ENCODE measurements around the gene SEMA7A.
A peak's percentile ranks its signal among the peaks of the same experiment; 100 is the strongest.
"Not testable (repeated sequence)": the region's sequence is repeated elsewhere in the genome, so short reads cannot be mapped to it uniquely, and the experiment has no call there.

SEMA7A gene, protein sequence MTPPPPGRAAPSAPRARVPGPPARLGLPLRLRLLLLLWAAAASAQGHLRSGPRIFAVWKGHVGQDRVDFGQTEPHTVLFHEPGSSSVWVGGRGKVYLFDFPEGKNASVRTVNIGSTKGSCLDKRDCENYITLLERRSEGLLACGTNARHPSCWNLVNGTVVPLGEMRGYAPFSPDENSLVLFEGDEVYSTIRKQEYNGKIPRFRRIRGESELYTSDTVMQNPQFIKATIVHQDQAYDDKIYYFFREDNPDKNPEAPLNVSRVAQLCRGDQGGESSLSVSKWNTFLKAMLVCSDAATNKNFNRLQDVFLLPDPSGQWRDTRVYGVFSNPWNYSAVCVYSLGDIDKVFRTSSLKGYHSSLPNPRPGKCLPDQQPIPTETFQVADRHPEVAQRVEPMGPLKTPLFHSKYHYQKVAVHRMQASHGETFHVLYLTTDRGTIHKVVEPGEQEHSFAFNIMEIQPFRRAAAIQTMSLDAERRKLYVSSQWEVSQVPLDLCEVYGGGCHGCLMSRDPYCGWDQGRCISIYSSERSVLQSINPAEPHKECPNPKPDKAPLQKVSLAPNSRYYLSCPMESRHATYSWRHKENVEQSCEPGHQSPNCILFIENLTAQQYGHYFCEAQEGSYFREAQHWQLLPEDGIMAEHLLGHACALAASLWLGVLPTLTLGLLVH

DNA sequence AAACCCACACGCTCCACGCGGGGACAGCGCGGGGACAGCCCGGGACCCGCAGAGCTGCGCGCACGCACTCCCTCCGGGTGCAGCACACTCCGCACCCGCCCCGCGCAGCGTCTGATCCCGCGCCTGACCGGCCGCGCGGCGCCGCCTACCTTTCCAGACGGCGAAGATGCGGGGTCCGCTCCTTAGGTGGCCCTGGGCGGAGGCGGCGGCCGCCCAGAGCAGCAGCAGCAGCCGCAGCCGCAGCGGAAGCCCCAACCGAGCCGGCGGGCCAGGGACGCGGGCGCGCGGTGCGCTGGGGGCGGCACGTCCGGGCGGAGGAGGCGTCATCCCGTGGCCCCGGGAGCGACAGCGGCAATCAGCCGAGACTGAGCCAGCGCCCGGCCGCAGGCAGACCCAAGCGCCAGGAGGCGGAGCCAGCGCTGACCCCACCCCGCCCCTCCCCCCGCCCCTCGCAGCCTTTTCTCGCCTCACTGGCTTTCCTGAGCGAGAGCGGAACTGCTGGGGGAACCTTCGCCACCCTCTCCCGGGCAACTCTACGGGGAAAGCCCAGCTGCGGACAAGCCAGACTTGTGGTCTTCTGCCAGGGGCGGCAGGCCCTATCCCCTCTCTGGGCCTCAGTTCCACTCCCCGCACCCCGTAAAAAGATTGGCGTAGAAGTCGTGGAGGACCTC, at the start of gene SEMA7A:
SEMA7A (minus strand) TSS at position 367 of the 671 bp plus-strand sequence; CDS start at position 327, 40 bp downstream.
- peak; percentile 92 for DNase-seq

DNA sequence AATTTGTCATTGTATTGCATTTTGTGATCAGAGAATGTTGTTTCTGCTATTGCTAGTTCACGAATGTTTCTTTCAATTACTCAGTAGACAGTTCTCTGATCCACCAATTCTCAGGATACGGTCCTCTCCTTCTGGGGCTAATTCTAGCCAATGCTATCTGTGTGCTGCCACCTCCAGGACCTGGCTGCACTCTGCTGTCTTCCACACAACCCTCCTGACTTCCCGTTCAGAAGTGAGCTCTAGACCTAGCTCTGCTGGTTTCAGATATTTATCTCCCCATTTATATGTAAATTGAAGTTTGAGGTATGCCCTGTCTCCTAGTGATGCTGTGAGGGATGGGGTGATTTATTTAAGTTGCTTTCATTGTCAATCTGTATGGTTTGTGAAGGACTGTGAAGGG, 48.9 kb upstream of the SEMA7A start:
- no peak for DNase-seq

GRCh38 chr15:74480364-74480763, 46.6 kb upstream of the SEMA7A start:
- DNase-seq, result not testable (repeated sequence)

DNA sequence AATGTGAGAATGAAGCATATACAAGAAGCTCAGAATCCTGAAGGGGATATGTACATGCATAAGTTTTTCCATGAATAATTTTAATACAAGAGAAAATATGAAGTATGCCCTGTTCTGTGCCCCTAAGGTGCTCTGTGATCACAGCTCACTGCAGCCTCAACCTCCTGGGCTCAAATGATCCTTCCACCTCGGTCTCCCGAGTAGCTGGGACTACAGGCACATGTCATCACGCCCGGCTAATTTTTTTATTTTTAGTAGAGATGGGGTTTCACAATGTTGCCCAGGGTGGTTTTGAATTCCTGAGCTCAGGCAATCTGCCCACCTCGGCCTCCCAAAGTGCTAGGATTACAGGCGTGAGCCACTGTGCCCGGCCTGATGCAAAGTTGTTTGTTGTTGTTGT, 37.9 kb upstream of the SEMA7A start:
- DNase-seq, result not testable (repeated sequence)

- DNase-seq, result no peak
These were observed 37.1 kb upstream of the SEMA7A start for GRCh38 chr15:74470631-74471395.

- no peak for DNase-seq
These were observed 34.7 kb upstream of the SEMA7A start for GRCh38 chr15:74468341-74469032.

DNA sequence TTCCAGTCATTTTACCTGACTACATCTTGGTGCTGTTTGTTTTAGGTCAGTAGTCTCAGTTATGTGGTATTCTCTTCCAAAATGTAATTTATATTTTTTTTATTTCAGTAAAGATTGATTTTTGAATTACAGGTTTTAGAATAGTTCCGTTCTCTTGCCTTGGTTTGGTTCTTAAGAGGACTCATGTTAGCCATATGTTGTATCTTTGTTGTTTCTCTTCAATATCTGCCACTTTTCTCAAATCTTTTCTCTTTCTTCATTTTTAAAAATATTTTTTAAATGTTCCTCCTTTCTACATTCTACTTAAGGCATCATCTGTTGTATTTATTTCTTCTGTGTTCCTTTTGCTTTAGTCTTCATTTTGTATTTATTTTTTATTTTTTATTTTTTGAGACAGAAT, 32.8 kb upstream of the SEMA7A start:
- DNase-seq, result no peak

- no peak for DNase-seq
These were observed 31.1 kb upstream of the SEMA7A start for GRCh38 chr15:74464897-74465296.

DNA sequence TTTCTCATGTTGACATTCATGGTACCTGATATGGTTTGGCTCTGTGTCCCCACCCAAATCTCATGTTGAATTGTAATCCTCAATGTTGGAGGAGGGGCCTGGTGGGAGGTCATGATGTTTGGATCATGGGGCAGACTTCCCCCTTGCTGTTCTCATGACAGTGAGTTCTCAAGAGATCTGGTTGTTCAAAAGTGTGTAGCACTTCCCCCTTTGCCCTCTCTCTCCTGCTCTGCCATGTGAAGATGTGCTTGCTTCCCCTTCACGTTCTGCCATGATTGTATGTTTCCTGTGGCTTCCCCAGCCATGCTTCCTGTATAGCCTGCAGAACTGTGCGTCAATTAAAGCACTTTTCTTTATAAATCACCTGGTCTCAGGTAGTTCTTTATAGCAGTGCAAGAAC, 30.5 kb upstream of the SEMA7A start:
- DNase-seq, result no peak

DNA sequence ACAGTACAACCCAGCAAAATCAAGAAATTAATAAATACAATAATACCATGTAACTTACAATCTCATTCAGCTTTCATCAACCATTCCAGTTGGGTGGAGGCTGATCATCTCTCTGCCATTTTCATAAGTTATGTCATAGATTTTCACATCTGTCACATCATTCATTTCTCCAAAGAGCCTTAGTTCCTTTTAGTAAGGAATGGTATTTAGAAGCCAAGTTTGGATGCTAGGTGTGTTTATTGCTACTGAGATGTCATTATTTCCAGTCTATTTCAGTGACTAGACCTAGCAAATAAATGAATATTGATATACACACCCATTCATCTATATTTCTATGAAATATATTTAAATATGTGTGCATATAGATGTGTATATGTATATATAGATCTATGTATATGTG, 29.9 kb upstream of the SEMA7A start:
- DNase-seq, result no peak

DNA sequence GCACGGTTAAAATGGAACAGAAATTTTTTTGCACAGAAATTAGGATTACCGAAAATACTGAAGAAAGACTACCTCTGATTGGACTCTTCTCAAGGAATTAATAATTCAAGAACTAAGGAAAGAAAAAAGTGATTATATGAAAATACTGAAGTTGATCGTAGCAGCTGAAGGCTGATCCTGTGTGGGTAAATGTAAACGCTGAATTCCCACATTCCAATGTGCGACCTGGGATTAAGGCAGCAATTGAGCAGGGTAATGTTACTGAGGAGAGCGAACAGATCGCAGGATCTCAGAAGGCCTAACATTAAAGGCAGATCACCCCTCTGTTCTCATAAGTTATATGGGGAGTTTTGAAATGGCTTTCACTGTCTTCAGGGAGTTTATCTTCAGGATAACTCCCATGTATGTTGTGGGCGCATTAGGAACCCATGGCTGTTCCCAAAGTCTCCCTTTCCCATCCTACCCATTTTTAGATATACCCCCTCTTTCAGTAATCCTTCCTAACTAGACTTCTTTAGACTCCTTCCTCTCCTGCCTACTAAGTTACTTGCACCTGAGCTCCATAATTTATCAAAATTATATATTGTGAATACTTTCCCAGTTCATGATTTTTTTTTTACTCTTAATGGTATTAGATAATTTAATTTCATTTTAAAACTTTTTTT, 28.2 kb upstream of the SEMA7A start:
- no peak for DNase-seq

DNA sequence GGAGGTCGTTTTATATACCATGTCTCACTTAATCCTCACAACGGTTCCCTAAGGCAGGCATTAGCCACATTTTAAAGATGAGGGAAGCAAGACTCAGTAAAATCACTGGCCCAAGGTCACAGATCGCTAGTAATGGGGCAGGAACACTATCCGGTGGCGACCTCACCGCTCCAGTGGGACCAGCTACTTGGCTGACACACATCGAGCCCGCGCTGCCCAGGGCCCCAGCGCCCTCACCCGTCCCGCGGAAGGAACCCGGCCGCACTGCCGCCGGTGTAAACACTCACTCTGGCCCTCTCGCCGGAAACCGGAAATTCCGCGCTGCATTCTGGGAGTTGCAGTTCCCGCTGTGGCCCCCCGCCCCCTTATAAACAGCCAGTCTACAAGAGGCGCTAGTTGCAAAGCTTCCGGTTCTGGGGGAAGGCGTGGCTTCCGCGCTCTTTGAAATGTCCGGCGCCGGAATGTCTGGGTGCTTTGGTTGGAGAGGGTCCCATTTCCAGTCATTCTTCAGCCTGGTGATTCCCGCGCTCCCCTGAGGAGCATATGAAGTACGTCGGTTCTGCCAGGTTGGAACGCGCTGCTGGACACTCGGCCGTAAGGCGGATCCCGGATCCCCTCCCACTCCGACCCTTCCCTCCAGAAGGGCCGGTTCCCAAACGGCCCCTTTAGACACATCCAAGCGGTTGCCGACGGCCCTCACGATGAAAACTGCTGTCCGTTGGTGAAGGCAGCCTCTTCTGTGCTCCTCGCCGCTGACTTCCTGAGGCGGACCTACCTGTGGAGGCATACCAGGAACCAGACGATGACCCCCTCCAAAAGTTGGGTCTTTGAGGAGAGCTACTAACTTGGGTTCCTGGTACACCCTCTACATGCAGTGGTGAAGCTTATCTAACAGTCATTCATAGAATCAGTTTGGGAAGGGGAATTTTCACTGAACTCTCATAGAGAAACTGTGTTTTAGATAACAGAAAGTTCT, 27.4 kb upstream of the SEMA7A start, which contains the start of gene UBL7:
UBL7 (minus strand) TSS at position 290 of the 976 bp plus-strand sequence. CDS start 2,293 bp downstream, outside the sequence.
- DNase-seq, result peak; percentile 98

DNA sequence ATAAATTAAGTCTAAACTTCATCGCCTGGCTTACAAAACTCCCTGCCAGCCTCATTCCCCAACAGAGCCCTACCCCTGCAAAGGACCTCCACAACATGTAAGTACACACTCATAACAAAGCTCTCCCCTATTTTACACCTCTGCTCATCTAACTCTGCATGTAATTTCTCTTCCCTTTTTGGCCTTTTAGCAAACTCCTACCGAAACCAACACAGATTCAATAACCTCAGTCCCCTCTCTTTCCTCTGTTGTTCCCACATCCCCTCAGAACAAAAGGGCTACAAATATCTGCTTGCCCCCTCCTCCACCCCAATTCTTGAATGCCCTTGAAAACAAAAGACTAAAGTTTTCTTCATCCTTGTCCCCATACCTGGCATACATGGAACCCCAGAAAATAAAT, 26.5 kb upstream of the SEMA7A start:
- DNase-seq, result no peak

- DNase-seq, result not testable (repeated sequence)
These were observed 26.0 kb upstream of the SEMA7A start for GRCh38 chr15:74459798-74460197.

DNA sequence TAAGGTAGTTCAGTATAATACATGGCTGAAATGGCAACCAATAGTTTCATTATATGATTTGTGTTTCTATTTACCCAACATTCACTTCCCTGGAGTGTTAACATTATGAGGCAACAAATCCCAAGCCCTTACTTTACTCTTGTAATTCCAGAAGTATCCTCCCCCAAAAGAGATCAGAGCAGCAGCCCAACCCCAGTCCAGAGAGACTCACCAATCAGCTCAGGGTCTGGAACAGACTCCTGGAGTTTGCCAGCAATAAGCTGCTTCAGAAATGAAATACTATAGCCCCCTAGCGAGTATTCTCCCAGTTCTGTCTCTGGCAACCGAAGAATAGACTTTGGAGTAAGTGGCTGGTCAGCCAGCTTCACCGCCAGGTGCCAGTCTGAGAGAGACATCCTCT, 24.7 kb upstream of the SEMA7A start:
- DNase-seq, result no peak

- DNase-seq, result not testable (repeated sequence)
These were observed 23.3 kb upstream of the SEMA7A start for GRCh38 chr15:74457036-74457435.

- DNase-seq, result no peak
These were observed 21.2 kb upstream of the SEMA7A start for GRCh38 chr15:74454764-74455500.

DNA sequence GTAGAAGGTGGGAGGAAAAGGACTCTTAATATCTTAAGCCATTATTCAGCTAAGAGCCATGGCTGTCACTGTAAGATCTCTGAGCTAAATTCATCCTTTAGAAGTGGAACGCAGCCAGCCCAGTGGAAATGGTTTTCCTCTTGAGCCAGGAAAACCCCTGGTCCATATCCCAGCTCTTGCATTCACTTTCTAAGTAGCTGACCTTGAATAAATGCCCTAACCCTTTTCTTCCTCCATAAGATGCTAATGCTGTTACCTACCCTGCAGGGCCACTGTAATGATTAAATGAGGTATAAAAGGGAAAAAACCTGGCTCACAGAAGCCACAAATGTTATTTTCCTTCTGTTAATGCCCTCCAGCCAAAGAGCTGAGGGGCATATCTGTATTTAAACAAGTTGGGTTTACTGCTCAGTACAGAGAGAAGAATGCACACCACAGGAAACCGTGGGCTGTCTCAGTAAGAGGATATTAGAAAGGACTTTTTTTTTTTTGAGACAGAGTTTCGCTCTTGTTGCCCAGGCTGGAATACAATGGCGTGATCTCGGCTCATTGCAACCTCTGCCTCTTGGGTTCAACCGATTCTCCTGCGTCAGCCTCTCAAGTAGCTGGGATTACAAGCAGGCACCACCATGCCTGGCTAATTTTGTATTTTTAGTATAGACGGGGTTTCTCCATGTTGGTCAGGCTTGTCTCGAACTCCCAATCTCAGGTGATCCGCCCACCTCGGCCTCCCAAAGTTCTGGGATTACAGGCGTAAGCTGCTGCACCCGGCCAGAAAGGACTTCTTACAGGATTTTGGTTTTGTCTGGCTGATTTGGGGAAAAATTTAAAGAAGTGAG, 20.4 kb upstream of the SEMA7A start:
- no peak for DNase-seq

Measured in activated CD8-positive, alpha-beta memory T cell treated with anti-CD3 and anti-CD28 coated beads for 24 hours (primary cell).